Measurements from ENCODE around the gene MED20.
"Not testable (repeated sequence)": the region's sequence is repeated elsewhere in the genome, so short reads cannot be mapped to it uniquely, and the experiment has no call there.

The MED20 gene, protein sequence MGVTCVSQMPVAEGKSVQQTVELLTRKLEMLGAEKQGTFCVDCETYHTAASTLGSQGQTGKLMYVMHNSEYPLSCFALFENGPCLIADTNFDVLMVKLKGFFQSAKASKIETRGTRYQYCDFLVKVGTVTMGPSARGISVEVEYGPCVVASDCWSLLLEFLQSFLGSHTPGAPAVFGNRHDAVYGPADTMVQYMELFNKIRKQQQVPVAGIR

GRCh38 chr6:41920921-41921711, at the start of gene MED20, which contains the start of gene BYSL:
Gene MED20 (minus strand): TSS chr6:41921139. CDS start chr6:41921018, 121 bp downstream.
Gene BYSL (plus strand): TSS chr6:41921499. CDS start chr6:41921563, 64 bp downstream.
- in situ Hi-C loops (cut with MboI; ENCODE audit: low sequenced_read_pairs): loop anchor here (25.0 kb wide), 1 partner anchor 116 kb away; no protein-coding TSS in a partner anchor

GRCh38 chr6:41970436-41970846, 49.5 kb upstream of the MED20 start:
- in situ Hi-C loops (cut with MboI; ENCODE audit: low sequenced_read_pairs): no loop called here

GRCh38 chr6:41967312-41968287, 46.7 kb upstream of the MED20 start:
- in situ Hi-C loops (cut with MboI; ENCODE audit: low sequenced_read_pairs): no loop called here

GRCh38 chr6:41966961-41967311, 46.0 kb upstream of the MED20 start:
- in situ Hi-C loops (cut with MboI; ENCODE audit: low sequenced_read_pairs): no loop called here

GRCh38 chr6:41966214-41966920, 45.4 kb upstream of the MED20 start:
- in situ Hi-C loops (cut with MboI; ENCODE audit: low sequenced_read_pairs): no loop called here

- in situ Hi-C loops (cut with MboI; ENCODE audit: low sequenced_read_pairs): no loop called here
Observed at GRCh38 chr6:41965429-41966213, 44.7 kb upstream of the MED20 start.

GRCh38 chr6:41964201-41964887, 43.4 kb upstream of the MED20 start:
- in situ Hi-C loops (cut with MboI; ENCODE audit: low sequenced_read_pairs): no loop called here

- in situ Hi-C loops (cut with MboI; ENCODE audit: low sequenced_read_pairs): no loop called here
Observed at GRCh38 chr6:41963371-41963770, 42.4 kb upstream of the MED20 start.

DNA sequence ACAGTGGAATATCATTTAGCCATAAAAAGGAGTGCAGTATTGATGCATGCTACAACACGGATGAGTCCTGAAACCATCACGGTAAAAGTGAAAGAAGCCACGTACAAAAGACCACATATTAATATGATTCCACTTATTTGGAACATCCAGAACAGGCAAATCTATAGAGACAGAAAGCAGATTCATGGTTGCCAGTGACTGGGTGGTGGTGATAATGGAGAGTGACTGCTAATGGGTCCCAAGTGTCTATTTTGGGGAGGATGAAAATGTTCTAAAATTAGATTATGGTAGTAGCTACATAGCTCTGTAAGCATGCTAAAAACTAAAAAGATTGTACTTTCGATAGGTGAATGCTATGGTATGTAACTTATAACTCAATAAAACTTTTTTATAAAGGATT, 39.1 kb upstream of the MED20 start:
- in situ Hi-C loops (cut with MboI; ENCODE audit: low sequenced_read_pairs): no loop called here

- in situ Hi-C loops (cut with MboI; ENCODE audit: low sequenced_read_pairs): no loop called here
Observed at GRCh38 chr6:41958022-41958856, 37.3 kb upstream of the MED20 start.

- in situ Hi-C loops (cut with MboI; ENCODE audit: low sequenced_read_pairs): no loop called here
Observed at GRCh38 chr6:41957117-41957516, 36.2 kb upstream of the MED20 start.

DNA sequence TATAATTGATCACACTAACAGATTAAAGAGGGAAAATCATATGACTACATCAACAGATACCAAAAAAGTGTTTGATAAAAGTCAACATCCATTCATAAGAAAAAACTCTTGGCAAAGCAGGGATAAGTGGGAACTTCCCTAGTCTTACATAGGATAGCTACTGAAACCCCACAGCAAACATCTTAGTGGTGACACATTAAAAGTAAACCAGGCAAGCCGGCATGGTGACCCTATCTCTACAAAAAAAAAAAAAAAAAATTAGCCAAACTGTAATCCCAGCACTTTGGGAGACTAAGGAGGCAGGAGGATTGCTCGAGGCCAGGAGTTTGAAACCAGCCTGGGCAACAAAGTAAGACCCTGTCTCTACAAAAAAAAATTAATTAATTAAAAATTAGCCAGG, 34.5 kb upstream of the MED20 start:
- in situ Hi-C loops (cut with MboI; ENCODE audit: low sequenced_read_pairs): no loop called here

DNA sequence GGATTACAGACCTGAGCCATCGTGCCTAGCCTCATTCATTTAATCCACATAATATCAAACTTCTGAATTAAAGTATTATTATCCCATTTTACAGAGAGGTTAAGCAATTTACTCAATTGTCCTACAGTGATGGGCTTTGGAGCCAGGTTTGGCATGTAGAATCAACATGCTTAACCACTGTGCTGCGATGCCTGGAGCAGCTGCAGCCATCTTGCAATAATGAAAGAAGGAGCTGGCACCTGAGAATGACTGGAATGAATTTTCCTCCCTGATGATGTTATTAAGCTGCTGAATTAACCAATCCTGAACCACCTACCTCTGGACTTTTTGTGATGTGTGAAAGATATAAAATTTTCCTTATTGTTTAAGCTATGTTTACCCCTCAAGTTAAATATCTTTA, 33.7 kb upstream of the MED20 start:
- in situ Hi-C loops (cut with MboI; ENCODE audit: low sequenced_read_pairs): no loop called here

GRCh38 chr6:41947581-41948220, 26.8 kb upstream of the MED20 start:
- in situ Hi-C loops (cut with MboI; ENCODE audit: low sequenced_read_pairs): no loop called here

- in situ Hi-C loops (cut with MboI; ENCODE audit: low sequenced_read_pairs): no loop called here
Observed at GRCh38 chr6:41943456-41943855, 22.5 kb upstream of the MED20 start.

DNA sequence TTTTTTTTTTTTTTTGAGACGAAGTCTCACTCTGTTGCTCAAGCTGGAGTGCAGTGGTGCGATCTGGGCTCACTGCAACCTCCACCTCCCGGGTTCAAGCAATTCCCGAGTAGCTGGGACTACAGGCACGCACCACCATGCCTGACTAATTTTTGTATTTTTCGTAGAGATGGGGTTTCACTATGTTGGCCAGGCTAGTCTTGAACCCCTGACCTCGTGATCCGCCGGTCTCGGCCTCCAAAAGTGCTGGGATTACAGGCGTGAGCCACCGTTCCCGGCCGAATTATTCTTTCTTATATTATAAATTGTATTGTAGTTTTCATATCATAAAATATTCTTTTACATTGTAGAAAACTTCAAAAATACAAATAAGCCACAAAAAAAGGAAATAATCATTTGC, 21.9 kb upstream of the MED20 start:
- in situ Hi-C loops (cut with MboI; ENCODE audit: low sequenced_read_pairs): not testable (repeated sequence)

- in situ Hi-C loops (cut with MboI; ENCODE audit: low sequenced_read_pairs): no loop called here
Observed at GRCh38 chr6:41942067-41942851, 21.3 kb upstream of the MED20 start.
